PC-3 (cell line): ENCODE data around the gene FXYD1.

Source experiments
- CTCF ChIP-seq: fragments of 300-600 bp; sonication (generic); conservative IDR thresholded peaks from 2 replicates; pipeline ENCODE4 v1.5.1; 2017; ENCODE audit warnings: antibody characterized with exemption, low read depth, mild to moderate bottlenecking, low read length
- EZH2 ChIP-seq: fragments of 300-600 bp; sonication (generic); IDR thresholded peaks from one replicate; pipeline ENCODE4 v1.6.1; 2017; ENCODE audit warnings: antibody characterized with exemption, mild to moderate bottlenecking, low read length; ENCODE audit not compliant: unreplicated experiment

DNA sequence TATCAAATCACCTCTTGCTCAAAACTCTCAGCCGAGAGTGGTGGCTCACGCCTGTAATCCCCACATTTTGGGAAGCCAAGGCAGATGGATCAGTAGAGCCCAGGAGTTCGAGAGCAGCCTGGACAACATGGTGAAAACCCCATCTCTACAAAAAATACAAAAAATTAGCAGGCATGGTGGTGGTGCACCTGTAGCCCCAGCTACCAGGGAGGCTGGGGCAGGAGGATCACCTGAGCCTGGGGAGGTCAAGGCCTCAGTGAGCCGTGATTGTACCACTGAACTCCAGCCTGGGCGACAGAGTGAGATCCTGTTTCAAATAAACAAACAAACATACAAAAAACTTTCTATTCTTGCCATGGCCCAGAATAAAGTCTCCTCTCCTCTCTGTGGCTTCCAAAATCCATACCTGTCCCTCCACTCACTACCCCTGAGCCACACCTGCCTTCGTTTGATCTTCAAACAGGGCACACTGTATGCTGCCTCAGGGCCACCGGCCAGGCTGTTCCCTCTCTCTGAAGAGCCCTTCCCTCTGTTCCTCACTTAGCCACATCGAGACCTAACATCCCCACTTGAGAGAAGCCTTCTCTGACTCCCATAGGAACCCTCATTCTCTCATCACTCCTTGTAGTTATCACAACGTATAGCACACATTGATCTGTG, 10.1 kb upstream of the FXYD1 start:
- TF ChIP-seq CTCF, result no peak
- no peak for TF ChIP-seq EZH2
